HG03442 (cell line): Measurements from ENCODE around the gene NFKB1.
A peak's percentile ranks its signal among the peaks of the same experiment; 100 is the strongest.

Experiments used
- ATAC-seq: cut with Tn5 transposase; IDR thresholded peaks from one replicate; pipeline ENCODE4 v1.9.1; 2021; ENCODE audit warnings: mild to moderate bottlenecking, moderate library complexity; ENCODE audit not compliant: unreplicated experiment

NFKB1 gene

DNA sequence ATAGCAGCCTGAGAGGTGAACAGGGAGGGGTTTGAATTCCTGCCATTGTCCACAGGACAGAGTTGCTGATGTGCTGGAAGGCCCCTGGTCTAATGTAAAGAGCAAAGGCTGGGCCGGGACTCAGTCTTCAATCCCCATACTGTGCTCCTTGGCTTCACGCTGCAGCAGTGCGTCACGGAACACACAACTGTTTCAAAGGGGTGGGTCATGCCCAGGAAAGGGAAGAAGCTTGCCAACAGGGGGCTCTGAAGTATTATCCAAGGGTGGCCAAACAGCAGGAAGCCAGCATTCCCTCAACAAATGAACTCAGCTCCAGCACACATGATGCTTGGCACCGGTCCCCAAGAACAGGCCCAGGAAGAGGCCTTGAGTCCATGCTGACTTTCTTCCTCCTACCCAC is 122.5 kb downstream of the NFKB1 start:
- no peak for ATAC-seq

DNA sequence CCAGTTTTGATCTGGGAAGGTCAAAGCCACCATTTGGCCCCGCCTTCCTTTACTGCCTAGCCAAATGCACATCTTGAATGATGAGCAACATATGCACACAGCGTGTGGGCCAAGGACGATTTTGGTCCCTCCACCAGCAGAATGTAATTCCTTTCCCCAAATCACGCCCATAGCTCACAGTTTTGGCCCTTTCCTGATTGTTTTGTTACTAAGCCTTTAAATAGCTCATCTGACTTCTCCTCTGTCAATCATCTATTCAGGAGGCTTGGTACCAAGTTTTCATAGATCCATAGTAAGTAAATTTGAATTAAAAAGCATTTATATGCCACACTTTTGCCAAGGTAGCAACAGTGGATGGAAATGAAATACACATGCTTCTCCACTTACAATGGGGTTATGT is 123.3 kb downstream of the NFKB1 start:
- ATAC-seq, result no peak

GRCh38 chr4:102625232-102625930 is 124.2 kb downstream of the NFKB1 start:
- peak; percentile 97 for ATAC-seq

DNA sequence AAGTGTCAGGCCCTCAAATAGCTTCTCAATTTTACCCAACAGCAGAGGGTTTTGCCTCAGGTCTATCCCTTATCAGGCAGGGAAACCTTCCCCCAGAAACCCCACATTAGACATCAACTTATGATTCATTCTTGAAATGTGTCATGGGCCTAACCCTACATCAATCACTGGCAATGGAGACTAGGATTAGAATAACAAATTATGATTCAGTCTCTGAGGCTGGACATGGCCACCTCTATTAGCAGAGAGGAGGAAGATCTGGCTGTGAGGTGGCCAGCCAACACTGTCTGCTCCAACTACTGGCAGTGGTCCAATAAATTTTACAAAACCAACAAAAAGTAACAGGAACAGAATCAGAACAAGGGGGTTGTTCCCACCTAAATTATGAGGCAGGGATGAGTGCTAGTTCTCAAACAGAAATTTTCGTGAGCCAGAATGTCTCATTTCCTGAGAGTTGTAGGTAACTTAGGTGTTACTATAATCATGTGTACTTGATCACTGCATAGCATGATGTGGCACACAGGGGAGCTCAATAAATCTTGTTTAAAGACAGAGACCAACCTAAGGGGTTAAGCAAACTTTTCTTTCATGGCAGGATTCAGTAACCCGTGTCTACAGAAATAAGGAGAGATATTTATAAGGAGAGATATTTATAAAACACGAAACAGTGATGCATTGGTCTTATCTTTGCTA is 126.8 kb downstream of the NFKB1 start:
- peak; percentile 33 for ATAC-seq

GRCh38 chr4:102629673-102630072 is 128.5 kb downstream of the NFKB1 start:
- ATAC-seq, result no peak

DNA sequence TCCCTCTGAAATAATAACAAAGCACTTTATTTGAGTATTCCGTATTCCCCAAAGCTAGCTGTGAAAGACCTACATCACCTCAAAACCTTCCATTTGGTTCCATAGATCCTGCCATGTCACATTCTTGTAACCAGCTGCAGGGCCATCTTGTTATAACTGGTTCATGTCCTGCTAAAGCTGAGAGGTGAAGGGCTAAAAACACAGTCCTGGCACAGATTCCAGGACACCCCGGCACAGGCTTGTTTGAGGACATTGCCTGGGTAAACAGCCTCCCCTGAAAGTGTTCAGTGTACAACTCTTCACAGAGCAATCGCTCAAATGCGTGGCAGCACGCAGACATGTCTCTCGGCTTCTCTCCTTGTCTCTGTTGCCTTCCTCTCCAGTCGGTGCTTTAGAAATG is 130.5 kb downstream of the NFKB1 start:
- no peak for ATAC-seq

DNA sequence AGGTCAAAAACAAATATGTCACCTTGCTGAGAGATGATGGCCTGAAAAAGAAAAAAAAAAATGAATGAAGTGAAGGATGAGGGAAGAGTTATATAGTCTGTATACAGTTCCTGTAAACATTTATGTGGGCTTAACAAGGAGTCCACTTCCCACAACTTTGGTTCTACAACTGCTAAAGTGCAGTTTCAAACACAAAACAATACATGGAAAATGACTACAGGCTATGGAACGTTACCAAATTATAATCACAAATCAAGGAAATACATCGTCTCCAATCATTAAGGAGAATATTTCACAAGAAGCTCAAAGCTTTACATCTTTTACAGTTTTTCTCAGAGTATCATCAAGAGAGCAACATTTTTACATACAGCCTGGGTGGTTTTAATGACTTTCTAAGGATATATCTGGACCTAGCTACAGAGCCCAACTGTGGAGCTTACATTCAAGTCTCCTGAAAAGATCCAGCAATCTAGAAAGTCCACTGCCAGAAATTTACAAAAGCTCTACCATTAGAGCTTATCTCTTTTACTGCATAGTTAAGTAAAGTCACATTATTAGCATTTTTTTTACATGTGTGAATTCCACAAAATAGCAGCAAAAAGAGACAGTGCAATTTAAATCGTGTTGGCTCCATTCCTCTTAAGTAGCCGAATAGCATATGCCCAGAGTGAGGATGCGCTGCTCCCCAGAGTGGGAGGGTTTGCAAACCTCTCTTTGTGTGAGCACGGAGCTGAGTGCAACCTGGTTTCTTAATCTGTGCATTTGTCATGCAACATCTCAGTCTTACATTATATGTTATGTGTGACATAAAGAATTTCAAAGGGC is 131.3 kb downstream of the NFKB1 start:
- no peak for ATAC-seq

DNA sequence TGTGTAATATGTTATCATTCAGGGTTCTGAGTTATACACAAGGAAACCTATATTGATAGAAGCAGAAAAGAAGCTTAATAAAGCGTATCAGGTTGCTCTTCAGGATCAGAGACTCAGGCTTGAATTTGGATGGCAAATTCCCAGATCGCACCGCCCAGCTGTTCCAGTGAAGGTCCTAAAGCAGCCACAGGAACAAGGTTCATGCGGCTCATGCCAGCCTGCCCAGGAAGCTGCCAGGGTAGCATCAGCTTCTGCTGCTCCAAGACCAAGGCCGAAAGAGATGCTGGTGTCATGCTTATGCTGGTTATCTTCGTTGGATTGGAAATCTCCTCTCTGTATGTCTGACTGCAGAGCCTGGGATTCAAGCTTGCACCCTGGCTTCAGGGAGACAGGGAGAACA is 131.9 kb downstream of the NFKB1 start:
- ATAC-seq, result no peak

- ATAC-seq, result no peak
Observed at GRCh38 chr4:102637391-102637790, 136.2 kb downstream of the NFKB1 start.

- ATAC-seq, result no peak
Observed at GRCh38 chr4:102638621-102639020, 137.5 kb downstream of the NFKB1 start.

DNA sequence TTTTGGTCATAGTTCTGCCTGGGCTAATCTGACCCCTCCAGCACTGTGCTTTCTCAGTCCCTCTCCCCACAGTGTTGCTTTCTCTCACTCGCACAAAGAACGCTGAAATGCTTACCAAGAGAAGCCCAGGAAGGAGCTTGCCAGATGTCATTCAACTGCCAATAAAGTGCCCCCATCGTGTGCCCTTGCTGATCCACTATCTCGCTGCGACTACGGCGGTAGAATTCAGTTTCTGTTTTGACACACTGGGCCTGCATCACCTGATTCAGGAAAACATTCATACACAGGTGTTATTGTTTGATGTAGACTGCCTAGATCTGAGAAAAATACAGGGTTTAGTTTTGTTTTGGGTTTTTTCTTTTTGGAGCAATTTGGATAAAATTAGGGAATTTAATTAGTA is 138.4 kb downstream of the NFKB1 start:
- no peak for ATAC-seq

DNA sequence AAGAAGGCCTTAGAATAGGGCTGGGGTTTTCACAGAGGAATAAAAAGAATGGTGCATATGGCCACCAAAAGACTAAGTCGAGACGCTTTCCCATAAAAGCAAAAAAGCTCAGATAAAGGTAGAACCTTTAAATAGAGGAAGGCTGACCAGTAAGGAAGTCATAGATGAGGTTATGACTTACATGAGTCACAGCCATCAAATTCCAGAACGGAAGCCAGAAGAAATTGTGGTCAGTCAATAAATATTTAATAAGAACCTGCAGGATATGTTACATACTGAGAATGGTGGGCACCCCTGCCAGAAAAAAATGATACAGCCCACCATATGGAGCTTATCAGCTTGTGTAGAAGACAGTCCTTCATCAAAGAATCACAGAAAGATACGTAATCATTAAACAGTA is 139.5 kb downstream of the NFKB1 start:
- no peak for ATAC-seq

GRCh38 chr4:102641793-102642192 is 140.6 kb downstream of the NFKB1 start:
- ATAC-seq, result no peak

- no peak for ATAC-seq
Observed at GRCh38 chr4:102642631-102643298, 141.6 kb downstream of the NFKB1 start.

DNA sequence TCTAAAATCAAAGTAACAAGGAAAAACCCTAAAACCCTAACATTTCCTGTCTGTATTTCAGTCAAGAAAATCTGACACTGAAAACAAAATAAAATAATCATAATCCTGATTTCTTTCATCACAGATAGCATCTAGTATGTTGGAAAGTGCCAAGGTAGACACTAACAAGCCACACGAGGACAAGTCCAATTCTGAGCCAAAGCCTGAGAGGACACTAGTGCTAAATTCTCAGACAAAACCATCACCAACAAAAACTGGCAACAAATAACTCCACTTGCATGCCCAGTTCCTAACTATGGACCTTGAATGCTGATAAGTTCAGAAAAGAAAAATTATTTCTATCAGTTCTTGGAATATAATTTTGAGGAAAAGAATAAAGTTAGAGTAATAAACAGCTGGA is 146.0 kb downstream of the NFKB1 start:
- no peak for ATAC-seq

DNA sequence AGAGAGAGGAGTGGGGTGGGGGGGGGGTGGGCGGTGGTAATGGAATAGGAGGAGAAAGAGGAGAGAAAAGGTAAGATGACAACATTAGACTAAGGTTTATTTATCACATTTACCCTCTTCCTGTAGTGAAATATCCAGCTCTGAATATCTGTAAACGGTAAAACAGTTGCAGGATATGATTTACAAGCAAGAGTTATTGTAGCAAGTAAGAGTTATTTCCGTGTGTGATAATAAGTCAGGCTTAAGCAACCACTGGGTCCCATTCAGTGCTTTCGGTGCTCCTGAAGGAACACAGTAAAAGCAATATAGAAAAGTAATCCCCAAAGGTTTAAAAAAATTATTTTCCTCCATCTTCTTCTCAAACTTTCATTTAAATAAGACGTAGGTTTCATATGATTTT is 156.0 kb downstream of the NFKB1 start:
- ATAC-seq, result no peak

DNA sequence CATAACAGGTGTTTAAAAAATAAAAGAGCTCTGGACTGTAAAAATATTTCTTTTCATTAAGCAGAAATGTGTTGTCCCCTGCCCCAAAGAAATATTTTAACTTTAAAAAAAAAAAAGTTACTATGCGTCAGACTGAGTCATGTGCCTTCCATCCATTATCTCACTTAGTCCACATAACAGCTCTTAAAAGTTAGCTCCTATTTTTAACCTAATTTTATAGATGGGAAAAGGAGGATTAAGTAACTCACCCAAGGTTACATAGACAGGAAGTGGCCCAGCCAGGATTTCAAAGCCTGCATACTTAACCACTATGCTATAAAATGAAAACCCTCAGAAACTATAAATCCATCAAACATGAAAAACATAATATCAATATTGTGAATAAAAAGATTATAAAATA is 161.9 kb downstream of the NFKB1 start:
- no peak for ATAC-seq

- ATAC-seq, result no peak
Observed at GRCh38 chr4:102665527-102665926, 164.4 kb downstream of the NFKB1 start.
